ENCODE data around the gene ENTPD6.

DNA sequence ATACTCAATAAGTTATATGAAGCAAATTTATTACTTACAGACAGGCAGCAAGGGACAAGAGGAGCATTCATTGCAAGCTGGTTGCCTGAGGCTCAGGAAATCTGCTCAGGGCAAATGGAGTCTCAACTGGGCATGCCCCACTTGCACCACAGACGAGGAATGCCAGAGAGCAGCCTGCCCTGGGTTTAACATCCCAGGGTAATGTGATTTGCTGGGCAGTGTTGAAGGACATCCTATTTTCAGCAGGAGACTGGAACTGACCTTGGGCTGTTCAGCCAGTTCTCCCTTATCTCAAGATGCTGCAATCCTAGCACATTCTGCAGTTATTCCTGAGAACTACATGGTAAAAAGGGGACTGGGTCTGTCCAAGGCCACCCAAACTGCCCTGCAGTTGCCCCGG is 3.8 kb upstream of the ENTPD6 start:
- TF ChIP-seq, protein P1, sequence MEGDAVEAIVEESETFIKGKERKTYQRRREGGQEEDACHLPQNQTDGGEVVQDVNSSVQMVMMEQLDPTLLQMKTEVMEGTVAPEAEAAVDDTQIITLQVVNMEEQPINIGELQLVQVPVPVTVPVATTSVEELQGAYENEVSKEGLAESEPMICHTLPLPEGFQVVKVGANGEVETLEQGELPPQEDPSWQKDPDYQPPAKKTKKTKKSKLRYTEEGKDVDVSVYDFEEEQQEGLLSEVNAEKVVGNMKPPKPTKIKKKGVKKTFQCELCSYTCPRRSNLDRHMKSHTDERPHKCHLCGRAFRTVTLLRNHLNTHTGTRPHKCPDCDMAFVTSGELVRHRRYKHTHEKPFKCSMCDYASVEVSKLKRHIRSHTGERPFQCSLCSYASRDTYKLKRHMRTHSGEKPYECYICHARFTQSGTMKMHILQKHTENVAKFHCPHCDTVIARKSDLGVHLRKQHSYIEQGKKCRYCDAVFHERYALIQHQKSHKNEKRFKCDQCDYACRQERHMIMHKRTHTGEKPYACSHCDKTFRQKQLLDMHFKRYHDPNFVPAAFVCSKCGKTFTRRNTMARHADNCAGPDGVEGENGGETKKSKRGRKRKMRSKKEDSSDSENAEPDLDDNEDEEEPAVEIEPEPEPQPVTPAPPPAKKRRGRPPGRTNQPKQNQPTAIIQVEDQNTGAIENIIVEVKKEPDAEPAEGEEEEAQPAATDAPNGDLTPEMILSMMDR (IDR thresholded peaks at IDR 0.05) = no peak
- TF ChIP-seq POLR2AphosphoS5 (IDR thresholded peaks at IDR 0.05) = no peak
- TF ChIP-seq POLR2A (IDR thresholded peaks at IDR 0.05) = no peak
